Neuronal stem cell (in vitro differentiated cells): ENCODE data around the gene DNAH17.
A peak's percentile ranks its signal among the peaks of the same experiment; 100 is the strongest.

ENCODE experiments used
- DNase-seq: peaks from one replicate; pipeline ENCODE4 v3.0.0-alpha.2; 2013; ENCODE audit warnings: low spot score
- H2AFZ ChIP-seq: one replicate; pipeline ENCODE4 v1.6.1; 2013; ENCODE audit warnings: mild to moderate bottlenecking, low read length, inconsistent platforms
- H2AK5ac ChIP-seq: 2 replicates; pipeline ENCODE4 v1.6.1; 2013; ENCODE audit warnings: low read depth, mild to moderate bottlenecking, inconsistent platforms, low read length, moderate library complexity, mixed read lengths
- H2BK120ac ChIP-seq: 2 replicates; pipeline ENCODE4 v1.6.1; 2013; ENCODE audit warnings: low read depth, mild to moderate bottlenecking, inconsistent platforms, low read length, moderate library complexity, mixed read lengths
- H2BK12ac ChIP-seq: one replicate; pipeline ENCODE4 v1.6.1; 2013; ENCODE audit warnings: low read length, inconsistent platforms
- H2BK15ac ChIP-seq: 2 replicates; pipeline ENCODE4 v1.6.1; 2013; ENCODE audit warnings: mild to moderate bottlenecking, low read length, inconsistent platforms, mixed read lengths
- H2BK5ac ChIP-seq: one replicate; pipeline ENCODE4 v1.6.1; 2013; ENCODE audit warnings: inconsistent platforms, mild to moderate bottlenecking, low read length, moderate library complexity
- H3K14ac ChIP-seq: one replicate; pipeline ENCODE4 v1.6.1; 2013; ENCODE audit warnings: low read length, inconsistent platforms
- H3K18ac ChIP-seq: 2 replicates; pipeline ENCODE4 v1.6.1; 2013; ENCODE audit warnings: low read length, inconsistent platforms
- H3K23ac ChIP-seq: 2 replicates; pipeline ENCODE4 v1.6.1; 2013; ENCODE audit warnings: low read depth, mild to moderate bottlenecking, mixed read lengths, low read length, inconsistent platforms; ENCODE audit not compliant: poor library complexity
- H3K27ac ChIP-seq: replicated peaks from 3 replicates; pipeline ENCODE4 v1.5.1; 2013; ENCODE audit warnings: low read length, inconsistent platforms
- H3K27me3 ChIP-seq, 3 experiments: 2 replicates each; pipeline ENCODE4 v1.6.1; 2013; ENCODE audit warnings: low read length in 3 of 3, mild to moderate bottlenecking in 2 of 3, inconsistent platforms in 1 of 3, low read depth in 1 of 3, mixed read lengths in 1 of 3, moderate library complexity in 1 of 3; ENCODE audit not compliant: control insufficient read depth in 3 of 3, insufficient read depth in 3 of 3
- H3K36me3 ChIP-seq, 2 donors: replicated peaks in 1 of 2; 2 replicates each; pipeline ENCODE4 v1.6.1; 2013; ENCODE audit warnings: low read length in 2 of 2; ENCODE audit not compliant: control insufficient read depth in 2 of 2, insufficient read depth in 2 of 2
- H3K4ac ChIP-seq: 2 replicates; pipeline ENCODE4 v1.6.1; 2013; ENCODE audit warnings: inconsistent platforms, mild to moderate bottlenecking, low read length, moderate library complexity
- H3K4me1 ChIP-seq, 2 donors: 1 replicate in 1 of 2; 2 replicates in 1 of 2; pipeline ENCODE4 v1.6.1; 2013; ENCODE audit warnings: low read length in 2 of 2, low read depth in 1 of 2; ENCODE audit not compliant: control insufficient read depth in 2 of 2, insufficient read depth in 1 of 2
- H3K4me2 ChIP-seq: one replicate; pipeline ENCODE4 v1.6.1; 2013; ENCODE audit warnings: mild to moderate bottlenecking, low read length, inconsistent platforms; ENCODE audit not compliant: insufficient read depth, poor library complexity, severe bottlenecking
- H3K4me3 ChIP-seq, 2 donors: 2 replicates each; pipeline ENCODE4 v1.5.1; 2013; ENCODE audit warnings: low read length in 2 of 2, mild to moderate bottlenecking in 2 of 2, inconsistent platforms in 1 of 2, moderate library complexity in 1 of 2
- H3K79me1 ChIP-seq: one replicate; pipeline ENCODE4 v1.6.1; 2013; ENCODE audit warnings: low read depth, mild to moderate bottlenecking, inconsistent platforms, low read length, moderate library complexity
- H3K9ac ChIP-seq: one replicate; pipeline ENCODE4 v1.6.1; 2013; ENCODE audit warnings: mild to moderate bottlenecking, low read depth, low read length, inconsistent platforms; ENCODE audit not compliant: poor library complexity
- H3K9me3 ChIP-seq, 2 donors: replicated peaks in 1 of 2; 2 replicates each; pipeline versions ENCODE3 to v1.6.1; 2013; ENCODE audit warnings: low read length in 2 of 2, mild to moderate bottlenecking in 2 of 2, inconsistent platforms in 1 of 2, low read depth in 1 of 2, mixed read lengths in 1 of 2, moderate library complexity in 1 of 2; ENCODE audit not compliant: control insufficient read depth in 2 of 2, insufficient read depth in 1 of 2
- H4K8ac ChIP-seq: one replicate; pipeline ENCODE4 v1.6.1; 2013; ENCODE audit warnings: low read depth, mild to moderate bottlenecking, inconsistent platforms, low read length, moderate library complexity
- H4K91ac ChIP-seq: one replicate; pipeline ENCODE4 v1.6.1; 2013; ENCODE audit warnings: low read length, low read depth, mild to moderate bottlenecking, inconsistent platforms; ENCODE audit not compliant: poor library complexity
- whole genome bisulfite sequencing, 2 donors: extraction: QIAGEN DNeasy Blood & Tissue Kit; methylation state at CpG; one replicate each; pipeline ENCODE4 v1.1.7; 2013; ENCODE audit warnings: missing lambda C conversion rate in 2 of 2, mixed read lengths in 1 of 2; ENCODE audit not compliant: insufficient read length in 2 of 2, insufficient replicate concordance in 1 of 2; ENCODE audit errors: extremely low coverage in 2 of 2; 5-methylcytosine and 5-hydroxymethylcytosine counted together

Gene DNAH17

GRCh38 chr17:78573955-78574354 is 3.2 kb downstream of the DNAH17 start:
- Histone ChIP-seq H2BK15ac (peak overlapping the region; percentile 85), H3K4me3 (no peak overlapping the region), H2BK5ac (no peak overlapping the region), H3K9me3 (no peaks in the 10 kb centered on the region), H3K27ac (no peak overlapping the region), H3K4me1 (no peaks in the 10 kb centered on the region), H3K23ac (no peak overlapping the region), H4K8ac (no peak overlapping the region), H3K4ac (no peak overlapping the region), H3K79me1 (no peaks in the 10 kb centered on the region), H3K14ac (no peak overlapping the region), H3K4me2 (no peak overlapping the region), H2BK120ac (no peak overlapping the region), H3K27me3 (peaks cover 0 to 10% (median 0%) of the 10 kb centered on the region in 3 experiments), H4K91ac (no peak overlapping the region), H3K18ac (no peak overlapping the region), H2AK5ac (peak overlapping the region; percentile 70), H2BK12ac (no peak overlapping the region), H3K36me3 (no peaks in the 10 kb centered on the region), H2AFZ (no peak overlapping the region), H3K9ac (no peak overlapping the region)
- no CpG with 5 or more reads among the region's 8 CpGs for WGBS, 2 donors
- DNase-seq, result no peak

DNA sequence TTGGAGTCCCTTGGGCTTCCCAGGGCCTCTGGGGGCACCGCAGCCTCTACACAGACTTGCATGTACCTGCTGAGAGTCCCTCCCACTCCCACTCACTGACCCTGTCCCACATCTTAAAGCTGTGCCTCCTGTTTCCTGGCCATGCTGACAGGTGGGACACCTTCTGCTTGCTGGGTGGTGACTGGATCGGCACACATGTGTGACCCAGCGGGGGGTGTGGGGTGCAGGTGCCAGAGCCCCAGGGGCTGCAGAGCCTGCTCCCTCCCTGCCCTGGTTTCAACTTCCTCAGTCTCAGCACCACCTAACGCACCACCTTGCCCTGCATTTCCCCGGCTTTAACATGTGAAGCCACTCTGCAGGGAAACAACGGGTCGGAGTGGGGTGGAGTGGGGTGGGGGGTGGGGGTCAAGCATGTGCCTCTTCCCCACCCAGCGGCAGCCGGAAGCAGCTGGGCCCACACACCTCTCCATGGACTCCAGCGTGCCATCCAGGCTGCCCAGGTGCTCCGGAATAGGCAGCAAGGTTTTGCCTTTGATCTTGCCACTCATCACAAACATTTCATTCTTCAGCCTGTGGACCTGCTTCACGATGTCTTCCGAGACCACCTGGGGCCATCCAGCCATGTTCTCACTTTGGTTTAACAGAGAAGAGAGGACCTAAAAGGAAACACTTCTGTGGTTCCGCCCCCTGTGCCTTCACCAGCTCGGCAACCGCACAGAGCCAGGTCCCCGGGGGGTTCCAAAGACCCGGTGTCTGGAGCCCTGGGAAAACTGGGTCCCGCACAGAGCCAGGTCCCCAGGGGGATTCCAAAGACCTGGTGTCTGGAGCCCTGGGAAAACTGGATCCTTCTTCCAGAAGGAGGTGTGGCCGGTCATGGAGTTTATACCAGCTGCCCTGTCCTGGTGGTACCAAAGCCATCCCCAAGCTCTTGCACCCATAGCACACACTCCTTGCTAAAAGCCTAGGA is 4.7 kb downstream of the DNAH17 start:
- Histone ChIP-seq H3K4ac (no peak overlapping the region), H3K79me1 (no peaks in the 10 kb centered on the region), H3K4me3 (no peak overlapping the region), H3K23ac (peak overlapping the region; percentile 62), H2BK5ac (peak overlapping the region; percentile 59), H2AK5ac (peak overlapping the region; percentile 66), H3K4me2 (no peak overlapping the region), H3K18ac (peak overlapping the region; percentile 49), H2AFZ (no peak overlapping the region), H3K14ac (no peak overlapping the region), H2BK120ac (no peak overlapping the region), H3K9me3 (no peaks in the 10 kb centered on the region), H3K4me1 (no peaks in the 10 kb centered on the region), H3K27ac (no peak overlapping the region), H3K9ac (no peak overlapping the region), H2BK15ac (peak overlapping the region; percentile 28), H4K8ac (no peak overlapping the region), H4K91ac (no peak overlapping the region), H2BK12ac (no peak overlapping the region), H3K27me3 (peaks cover 0 to 20% (median 0%) of the 10 kb centered on the region in 3 experiments), H3K36me3 (no peaks in the 10 kb centered on the region)
- peak; percentile 33 for DNase-seq
- no CpG with 5 or more reads among the region's 20 CpGs for WGBS, 2 donors

- H3K23ac ChIP-seq, result no peak overlapping the region
- H3K27ac ChIP-seq, result no peak overlapping the region
- peak overlapping the region; percentile 69 for H3K18ac ChIP-seq
- H4K91ac ChIP-seq, result no peak overlapping the region
- H2BK12ac ChIP-seq, result no peak overlapping the region
- no peak overlapping the region for H2BK120ac ChIP-seq
- H3K27me3 ChIP-seq, result peaks cover 0 to 23% (median 0%) of the 10 kb centered on the region in 3 experiments
- DNase-seq, result no peak
- H3K14ac ChIP-seq, result no peak overlapping the region
- WGBS, 2 donors, result no CpG with 5 or more reads among the region's 13 CpGs
- H3K4ac ChIP-seq, result no peak overlapping the region
- no peaks in the 10 kb centered on the region for H3K79me1 ChIP-seq
- no peak overlapping the region for H3K4me2 ChIP-seq
- H2BK15ac ChIP-seq, result peak overlapping the region; percentile 16
- H2BK5ac ChIP-seq, result no peak overlapping the region
- no peak overlapping the region for H2AK5ac ChIP-seq
- no peaks in the 10 kb centered on the region for H3K9me3 ChIP-seq
- H2AFZ ChIP-seq, result no peak overlapping the region
- no peak overlapping the region for H3K4me3 ChIP-seq
- H3K4me1 ChIP-seq, result no peaks in the 10 kb centered on the region
- no peaks in the 10 kb centered on the region for H3K36me3 ChIP-seq
- no peak overlapping the region for H3K9ac ChIP-seq
- no peak overlapping the region for H4K8ac ChIP-seq
These were observed 5.9 kb downstream of the DNAH17 start for GRCh38 chr17:78571329-78571728.

DNA sequence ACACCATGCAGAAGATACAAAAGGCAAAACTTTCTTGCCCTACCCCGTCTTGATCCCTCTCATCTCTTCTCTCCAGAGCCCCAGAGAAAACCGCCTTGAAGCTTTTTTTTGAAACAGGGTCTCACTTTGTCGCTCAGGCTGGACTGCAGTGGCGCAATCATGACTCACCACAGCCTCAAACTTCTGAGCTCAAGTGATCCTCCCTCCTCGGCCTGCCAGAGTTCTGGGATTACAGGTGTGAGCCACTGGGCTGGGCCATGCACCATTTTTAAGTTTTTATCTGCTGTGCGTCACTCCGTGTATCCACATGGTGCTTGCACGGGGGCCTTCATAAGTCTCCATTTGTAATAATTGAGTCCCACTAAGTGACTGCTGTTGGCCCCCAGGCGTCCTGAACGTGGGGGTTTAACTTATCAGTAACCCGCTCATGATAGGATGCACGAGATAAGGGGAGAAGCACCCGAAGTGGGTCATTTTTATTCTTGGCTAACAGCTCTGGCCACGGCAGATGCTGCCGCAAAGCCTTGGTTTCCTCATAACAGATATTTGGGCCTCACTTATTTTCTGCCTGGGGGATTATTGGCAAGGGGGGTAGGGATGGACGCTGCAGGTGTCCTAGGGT is 8.6 kb downstream of the DNAH17 start:
- no CpG with 5 or more reads among the region's 16 CpGs for WGBS, 2 donors
- no peaks in the 10 kb centered on the region for H3K79me1 ChIP-seq
- no peaks in the 10 kb centered on the region for H3K36me3 ChIP-seq
- no peak overlapping the region for H3K9ac ChIP-seq
- H3K23ac ChIP-seq, result no peak overlapping the region
- H2BK12ac ChIP-seq, result no peak overlapping the region
- no peak overlapping the region for H3K14ac ChIP-seq
- no peak overlapping the region for H3K27ac ChIP-seq
- no peak overlapping the region for H3K18ac ChIP-seq
- peaks cover 0 to 25% (median 0%) of the 10 kb centered on the region in 3 experiments for H3K27me3 ChIP-seq
- no peak overlapping the region for H4K91ac ChIP-seq
- no peak overlapping the region for H2AFZ ChIP-seq
- no peak overlapping the region for H2BK15ac ChIP-seq
- no peak for DNase-seq
- no peak overlapping the region for H2AK5ac ChIP-seq
- H2BK120ac ChIP-seq, result no peak overlapping the region
- no peak overlapping the region for H4K8ac ChIP-seq
- H3K4me3 ChIP-seq, result no peak overlapping the region
- H2BK5ac ChIP-seq, result no peak overlapping the region
- peaks cover 0 to 2% of the 10 kb centered on the region in 2 donors for H3K9me3 ChIP-seq
- H3K4me2 ChIP-seq, result no peak overlapping the region
- no peak overlapping the region for H3K4ac ChIP-seq
- no peaks in the 10 kb centered on the region for H3K4me1 ChIP-seq
